Tibial artery (tissue), 4 donors: ENCODE measurements around the gene UST.
A peak's percentile ranks its signal among the peaks of the same experiment; 100 is the strongest.

ENCODE experiments used
- DNase-seq, 2 donors: peaks; one replicate each; pipeline ENCODE4 v3.0.0-alpha.2; 2019
- H3K27ac ChIP-seq, 2 donors: fragments of 200-600 bp; sonication (generic) in 1 of 2; 1 replicate in 1 of 2; 2 replicates in 1 of 2; pipeline ENCODE4 v1.5.1; 2018 to 2019; ENCODE audit warnings: mild to moderate bottlenecking in 1 of 2
- H3K27me3 ChIP-seq, 2 donors: fragments of 200-600 bp; sonication (generic) in 1 of 2; one replicate each; pipeline versions ENCODE4 v1.5.1 to v1.6.0; 2016 to 2019
- H3K36me3 ChIP-seq, 3 donors: fragments of 200-600 bp; sonication (generic) in 2 of 3; one replicate each; pipeline ENCODE4 v1.5.1; 2016 to 2019; ENCODE audit warnings: mild to moderate bottlenecking in 2 of 3
- H3K4me1 ChIP-seq, 4 donors: fragments of 200-600 bp; sonication (generic) in 2 of 4; 1 replicate in 3 of 4; 2 replicates in 1 of 4; pipeline ENCODE4 v1.5.1; 2016 to 2019
- H3K4me3 ChIP-seq, 2 donors: fragments of 200-600 bp; sonication (generic) in 1 of 2; 1 replicate in 1 of 2; 2 replicates in 1 of 2; pipeline ENCODE4 v1.5.1; 2018 to 2019; ENCODE audit warnings: mild to moderate bottlenecking in 2 of 2
- H3K9me3 ChIP-seq, 3 donors: fragments of 200-600 bp; sonication (generic) in 1 of 3; one replicate each; pipeline ENCODE4 v1.5.1; 2016 to 2019
- CTCF ChIP-seq, 2 experiments: fragments of 200-600 bp in 1 of 2; fragments of 450-650 bp in 1 of 2; IDR thresholded peaks; one replicate each; pipeline ENCODE4 v1.5.1; 2017 to 2019; ENCODE audit warnings: antibody characterized with exemption in 2 of 2, mild to moderate bottlenecking in 1 of 2, moderate library complexity in 1 of 2
- intact Hi-C: fragments of 100-400 bp; cut with DNase I; formaldehyde crosslinking; loops from one replicate; pipeline ENCODE4 v1.15.0; 2023; ENCODE audit warnings: low total_unique reads

Gene UST

GRCh38 chr6:149077208-149077607 is 330.4 kb downstream of the UST start:
- H3K27ac ChIP-seq: no peak overlapping the region
- no peaks in the 10 kb centered on the region for H3K27me3 ChIP-seq
- no peak overlapping the region for H3K4me3 ChIP-seq
- DNase-seq: no peak
- H3K9me3 ChIP-seq: no peaks in the 10 kb centered on the region
- H3K36me3 ChIP-seq: no peaks in the 10 kb centered on the region
- TF ChIP-seq CTCF (IDR thresholded peaks at IDR 0.05): no peak
- peaks cover 0 to 29% (median 10%) of the 10 kb centered on the region in 4 donors for H3K4me1 ChIP-seq
- intact Hi-C loops: no loop called here

- TF ChIP-seq CTCF (IDR thresholded peaks at IDR 0.05): no peak
- H3K4me1 ChIP-seq: peaks cover 0 to 29% (median 10%) of the 10 kb centered on the region in 4 donors
- no peaks in the 10 kb centered on the region for H3K36me3 ChIP-seq
- intact Hi-C loops: no loop called here
- H3K9me3 ChIP-seq: no peaks in the 10 kb centered on the region
- no peaks in the 10 kb centered on the region for H3K27me3 ChIP-seq
- DNase-seq: no peak
- no peak overlapping the region for H3K4me3 ChIP-seq
- H3K27ac ChIP-seq: no peak overlapping the region
These were observed 331.5 kb downstream of the UST start for GRCh38 chr6:149078211-149078782.

- Histone ChIP-seq H3K36me3 (no peaks in the 10 kb centered on the region), H3K9me3 (no peaks in the 10 kb centered on the region), H3K27me3 (no peaks in the 10 kb centered on the region), H3K27ac (peak overlapping the region; percentile 48 to 58), H3K4me1 (peaks cover 0 to 29% (median 10%) of the 10 kb centered on the region in 4 donors), H3K4me3 (no peak overlapping the region)
- intact Hi-C loops: no loop called here
- no peak for TF ChIP-seq CTCF (IDR thresholded peaks at IDR 0.05)
- no peak for DNase-seq
These were observed 332.6 kb downstream of the UST start for GRCh38 chr6:149079456-149079855.

- Histone ChIP-seq H3K27me3 (no peaks in the 10 kb centered on the region), H3K4me3 (no peak overlapping the region), H3K9me3 (no peaks in the 10 kb centered on the region), H3K36me3 (no peaks in the 10 kb centered on the region), H3K27ac (peak overlapping the region; percentile 48 to 58), H3K4me1 (peaks cover 0 to 29% (median 10%) of the 10 kb centered on the region in 4 donors)
- no peak for TF ChIP-seq CTCF (IDR thresholded peaks at IDR 0.05)
- intact Hi-C loops: loop anchor here (5.0 to 10.0 kb wide), 2 partner anchors 352 to 445 kb away; no protein-coding TSS in a partner anchor
- DNase-seq: peak; percentile 64 to 80
These were observed 333.2 kb downstream of the UST start for GRCh38 chr6:149079911-149080491.

- no peak overlapping the region for H3K4me3 ChIP-seq
- no peak for TF ChIP-seq CTCF (IDR thresholded peaks at IDR 0.05)
These were observed 333.7 kb downstream of the UST start for GRCh38 chr6:149080511-149080910.

More at GRCh38 chr6:149080511-149080910, 333.7 kb downstream of the UST start:
- H3K27me3 ChIP-seq: no peaks in the 10 kb centered on the region
- no peak for DNase-seq
- no peaks in the 10 kb centered on the region for H3K9me3 ChIP-seq
- intact Hi-C loops: loop anchor here (5.0 to 10.0 kb wide), 2 partner anchors 352 to 444 kb away; no protein-coding TSS in a partner anchor
- H3K27ac ChIP-seq: peak overlapping the region; percentile 48 to 58
- H3K36me3 ChIP-seq: no peaks in the 10 kb centered on the region
- H3K4me1 ChIP-seq: peaks cover 0 to 29% (median 10%) of the 10 kb centered on the region in 4 donors
